Stimulated activated CD4-positive, alpha-beta T cell treated with anti-CD3 and anti-CD28 coated beads, Interleukin-2, amount 100 ng/mL, for 48 hours (primary cell): ENCODE data around the gene RPL36AL.

Source experiments
- DNase-seq, 2 donors: peaks; one replicate each; pipeline ENCODE4 v3.0.0-alpha.2; 2020

The RPL36AL gene

DNA sequence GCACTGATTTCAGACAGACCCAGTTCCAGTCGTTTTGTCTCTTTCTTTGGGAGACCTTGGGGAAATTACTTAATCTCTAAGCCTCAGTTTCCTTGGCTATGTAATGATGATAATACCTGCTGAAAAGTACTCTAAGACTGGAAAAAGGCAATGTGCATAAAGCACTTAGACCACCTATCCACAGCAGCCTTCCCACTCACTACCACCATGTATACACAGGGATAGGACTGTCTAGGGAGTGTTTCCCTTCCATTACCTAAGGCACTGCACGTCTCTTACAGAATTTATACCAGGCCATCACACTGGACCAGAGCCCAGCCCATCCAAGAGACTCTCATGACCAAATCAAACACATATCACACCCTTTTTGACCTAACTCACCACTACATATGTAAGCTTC is 40.6 kb downstream of the RPL36AL start:
- no peak for DNase-seq

DNA sequence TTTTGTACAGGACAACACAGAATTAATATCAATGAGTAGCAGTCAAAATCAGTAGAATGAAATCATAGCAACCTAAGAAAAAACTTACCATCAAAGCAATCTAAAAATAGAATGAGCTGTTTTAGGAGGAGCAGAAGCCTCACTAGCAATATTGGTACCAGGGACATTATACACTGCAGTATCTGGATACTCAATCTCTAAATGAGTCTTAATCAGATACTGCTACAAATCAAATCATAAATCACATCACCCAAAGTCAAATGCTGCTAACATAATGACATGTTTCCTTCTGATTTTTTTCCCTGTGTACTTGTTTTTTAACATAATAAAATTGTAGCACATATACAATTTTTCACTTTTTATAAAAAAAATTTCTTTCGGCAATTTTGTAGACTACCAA is 42.3 kb downstream of the RPL36AL start:
- no peak for DNase-seq

DNA sequence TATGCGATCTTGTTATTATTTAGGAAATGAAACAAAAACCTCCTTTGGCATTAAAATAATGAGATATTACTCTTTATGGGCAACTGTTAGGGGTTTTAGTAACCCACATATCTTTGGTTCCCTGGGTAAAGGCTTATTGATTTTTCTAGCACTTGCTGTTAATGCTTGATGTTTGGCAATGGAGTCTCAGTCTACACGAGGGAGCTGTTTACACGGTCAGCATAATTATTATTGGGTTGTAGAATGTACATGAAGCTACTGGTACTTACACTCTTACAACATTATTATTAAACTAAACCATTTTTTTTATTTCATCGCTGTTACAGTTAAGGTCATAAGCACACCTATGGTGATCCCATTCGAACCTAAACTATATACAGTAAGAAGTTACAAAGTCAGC is 46.4 kb downstream of the RPL36AL start:
- DNase-seq = no peak

DNA sequence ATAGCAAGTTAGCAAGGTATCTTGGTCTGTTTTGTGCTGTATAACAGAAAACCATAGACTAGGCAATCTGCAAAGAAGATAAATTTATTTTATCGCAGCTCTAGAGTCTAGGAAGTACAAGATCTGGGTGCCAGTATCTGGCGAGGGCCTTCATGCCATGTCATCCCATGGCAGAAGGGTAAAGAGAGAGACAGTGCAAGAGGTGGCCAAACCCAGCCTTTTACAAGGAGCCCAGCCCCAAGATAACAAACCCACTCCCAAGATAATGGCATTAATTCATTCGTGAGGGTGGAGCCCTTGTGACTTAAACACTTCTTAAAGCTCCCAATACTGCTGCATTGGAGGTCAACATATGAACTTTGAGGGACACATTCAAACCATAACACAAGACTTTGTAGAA is 51.1 kb downstream of the RPL36AL start:
- DNase-seq = no peak
